ENCODE data around the gene MRRF. TPM values are rescaled to one million over a fixed set of nuclear protein-coding genes. Genes with fewer than 3 reads are reported as not detected.

Gene MRRF
- total RNA-seq, 3 donors from 2014 or later = 32.5 to 55.3 (median 44.9) TPM

GRCh38 chr9:122349201-122349600 lies 84.5 kb downstream of the MRRF start:
- Histone ChIP-seq H3K9me3 (no peaks in the 10 kb centered on the region), H3K36me3 (no peaks in the 10 kb centered on the region), H3K4me1 (peaks cover 0 to 3% of the 10 kb centered on the region in 2 donors), H3K4me3 (no peak overlapping the region), H3K27ac (no peak overlapping the region), H3K27me3 (no peaks in the 10 kb centered on the region)
- intact Hi-C loops (cut with DNase I; ENCODE audit: low total_unique reads) = no loop called here
- no peak for DNase-seq (ENCODE audit: low spot score in 2 of 2)
- no peak for TF ChIP-seq POLR2AphosphoS5 (IDR thresholded peaks at IDR 0.05)
- TF ChIP-seq POLR2A (IDR thresholded peaks at IDR 0.05) = no peak
- no peak for TF ChIP-seq CTCF (IDR thresholded peaks at IDR 0.05)

GRCh38 chr9:122350577-122351355 lies 86.1 kb downstream of the MRRF start:
- Histone ChIP-seq H3K27ac (no peak overlapping the region), H3K36me3 (no peaks in the 10 kb centered on the region), H3K4me1 (peaks cover 0 to 3% of the 10 kb centered on the region in 2 donors), H3K27me3 (no peaks in the 10 kb centered on the region), H3K4me3 (no peak overlapping the region), H3K9me3 (no peaks in the 10 kb centered on the region)
- DNase-seq (ENCODE audit: low spot score in 2 of 2) = peak; percentile 66 to 85
- peak; percentile 84 to 97 (median 96) for TF ChIP-seq CTCF (IDR thresholded peaks at IDR 0.05)
- peak in 2 of 3 donors; percentile 20 to 63 for TF ChIP-seq POLR2AphosphoS5 (IDR thresholded peaks at IDR 0.05)
- TF ChIP-seq POLR2A (IDR thresholded peaks at IDR 0.05) = no peak
- intact Hi-C loops (cut with DNase I; ENCODE audit: low total_unique reads) = no loop called here

DNA sequence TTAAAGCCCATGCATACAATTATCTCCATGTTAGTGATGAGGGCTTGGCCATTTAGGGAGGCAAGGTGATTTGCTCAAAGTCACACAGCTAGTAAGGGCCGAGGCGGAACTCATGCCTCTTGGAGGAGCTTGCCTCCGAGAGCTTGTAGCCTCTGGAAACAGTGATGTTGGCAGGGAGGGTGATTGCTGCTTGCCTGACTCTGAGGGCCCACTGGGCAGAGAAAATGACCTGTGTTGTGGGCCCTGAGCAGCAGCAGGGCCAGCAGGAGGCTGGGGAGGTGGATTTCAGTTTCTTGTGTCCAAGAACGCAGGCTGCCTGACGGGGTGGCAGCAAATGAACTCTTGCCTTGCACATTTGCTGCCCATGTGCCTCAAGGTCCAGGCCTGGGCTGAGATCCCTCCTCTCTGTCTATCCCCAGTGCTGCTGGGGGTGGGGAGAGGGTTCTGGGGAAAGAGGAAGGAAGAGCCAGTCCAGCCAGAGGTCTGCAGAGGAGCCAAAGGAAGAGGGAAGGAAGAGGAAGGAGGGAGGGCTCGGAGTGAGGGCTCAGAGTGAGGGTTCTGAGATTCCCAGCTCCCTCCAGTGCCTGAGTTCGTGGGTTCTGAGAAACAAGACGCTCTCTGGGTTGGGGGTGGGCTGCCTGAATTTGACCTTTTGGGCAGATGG lies 90.0 kb downstream of the MRRF start:
- no peaks in the 10 kb centered on the region for H3K36me3 ChIP-seq
- no peaks in the 10 kb centered on the region for H3K4me1 ChIP-seq
- intact Hi-C loops (cut with DNase I; ENCODE audit: low total_unique reads) = no loop called here
- no peaks in the 10 kb centered on the region for H3K27me3 ChIP-seq
- no peak for DNase-seq (ENCODE audit: low spot score in 2 of 2)
- no peak overlapping the region for H3K27ac ChIP-seq
- no peaks in the 10 kb centered on the region for H3K9me3 ChIP-seq
- TF ChIP-seq POLR2AphosphoS5 (IDR thresholded peaks at IDR 0.05) (no peak), POLR2A (IDR thresholded peaks at IDR 0.05) (no peak), CTCF (IDR thresholded peaks at IDR 0.05) (no peak)
- no peak overlapping the region for H3K4me3 ChIP-seq

DNA sequence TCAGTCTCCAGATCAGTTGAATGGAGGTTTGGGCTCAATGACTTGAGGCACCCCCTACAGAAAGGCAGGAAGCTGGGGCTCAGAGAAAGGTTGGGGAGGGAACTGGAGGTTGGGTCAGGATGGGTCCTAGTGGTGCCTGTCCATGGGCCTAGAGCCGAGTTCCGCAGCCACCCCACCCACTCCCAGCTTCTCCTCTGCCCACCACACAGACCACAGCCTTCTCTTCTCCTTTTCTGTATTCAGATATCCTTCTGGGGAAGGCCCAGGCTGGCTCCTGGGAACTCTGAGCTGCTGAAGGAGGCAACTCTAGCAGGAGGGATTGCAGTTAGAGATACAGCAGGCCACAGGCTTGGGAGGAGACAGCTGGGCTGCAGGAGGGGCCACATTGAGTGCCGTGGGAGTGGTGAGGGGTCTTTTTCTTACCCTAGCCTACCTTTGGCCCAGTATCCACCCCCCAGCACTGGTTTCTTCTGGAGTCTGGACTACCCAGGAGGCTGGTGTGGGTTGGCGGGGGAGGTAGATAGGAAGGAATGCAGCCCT lies 90.7 kb downstream of the MRRF start:
- no peak overlapping the region for H3K27ac ChIP-seq
- DNase-seq (ENCODE audit: low spot score in 2 of 2) = no peak
- intact Hi-C loops (cut with DNase I; ENCODE audit: low total_unique reads) = no loop called here
- H3K27me3 ChIP-seq = no peaks in the 10 kb centered on the region
- H3K36me3 ChIP-seq = no peaks in the 10 kb centered on the region
- no peaks in the 10 kb centered on the region for H3K9me3 ChIP-seq
- H3K4me1 ChIP-seq = no peaks in the 10 kb centered on the region
- H3K4me3 ChIP-seq = no peak overlapping the region
- TF ChIP-seq CTCF (IDR thresholded peaks at IDR 0.05) = no peak
- no peak for TF ChIP-seq POLR2AphosphoS5 (IDR thresholded peaks at IDR 0.05)
- TF ChIP-seq POLR2A (IDR thresholded peaks at IDR 0.05) = no peak

DNA sequence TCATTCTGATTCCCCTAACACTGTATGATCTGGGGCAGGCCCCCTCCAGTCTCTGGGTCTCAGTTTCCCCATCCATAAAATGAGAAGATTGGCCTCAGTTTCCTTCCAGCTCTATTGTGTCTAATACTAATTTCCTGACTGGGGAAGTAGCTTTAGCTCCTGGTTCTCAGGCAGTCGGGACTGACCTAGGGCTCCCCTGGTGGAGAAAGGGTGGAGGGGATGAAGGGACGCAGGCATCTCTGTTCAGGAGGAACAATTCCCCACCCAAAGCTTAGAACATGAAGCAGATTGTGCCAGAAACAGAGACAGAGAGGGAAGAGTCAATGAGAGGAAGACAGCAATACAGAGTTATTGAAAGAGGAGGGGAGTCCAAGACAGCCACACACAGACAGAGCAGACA lies 91.9 kb downstream of the MRRF start:
- no peaks in the 10 kb centered on the region for H3K9me3 ChIP-seq

More for the DNA sequence above, 91.9 kb downstream of the MRRF start:
- Histone ChIP-seq H3K4me3 (no peak overlapping the region), H3K4me1 (no peaks in the 10 kb centered on the region), H3K27ac (no peak overlapping the region), H3K36me3 (no peaks in the 10 kb centered on the region), H3K27me3 (no peaks in the 10 kb centered on the region)
- TF ChIP-seq POLR2A (IDR thresholded peaks at IDR 0.05) (no peak), POLR2AphosphoS5 (IDR thresholded peaks at IDR 0.05) (no peak), CTCF (IDR thresholded peaks at IDR 0.05) (no peak)
- DNase-seq (ENCODE audit: low spot score in 2 of 2) = no peak
- intact Hi-C loops (cut with DNase I; ENCODE audit: low total_unique reads) = no loop called here
